Transverse colon (tissue), 3 donors: Measurements from ENCODE around the gene CFAP20DC.

Source experiments
- CTCF ChIP-seq, 5 experiments: fragments of 200-600 bp in 3 of 5; fragments of 450-650 bp in 2 of 5; sonication (generic) in 3 of 5; IDR thresholded peaks; 1 replicate in 2 of 5; 2 replicates in 3 of 5; pipeline ENCODE4 v1.5.1; 2016 to 2017; ENCODE audit warnings: antibody characterized with exemption in 5 of 5, inconsistent platforms in 3 of 5, mild to moderate bottlenecking in 2 of 5, moderate library complexity in 1 of 5
- POLR2A ChIP-seq: fragments of 450-650 bp; IDR thresholded peaks from one replicate; pipeline ENCODE4 v1.6.1; 2016; ENCODE audit warnings: antibody characterized with exemption, mild to moderate bottlenecking, moderate library complexity

GRCh38 chr3:58839187-58839586 lies 210.6 kb downstream of the CFAP20DC start:
- TF ChIP-seq POLR2A, result no peak
- TF ChIP-seq CTCF (IDR thresholded peaks at IDR 0.05), result no peak
